ENCODE measurements around the gene SCFD1.

SCFD1 gene

GRCh38 chr14:30779210-30779609 lies 157.1 kb downstream of the SCFD1 start:
- Histone ChIP-seq H3K4me2 (ENCODE audit: low read length) (no peak overlapping the region), H3K4me3 (ENCODE audit: low read length) (no peak overlapping the region), H3K4me1 (ENCODE audit: control insufficient read depth, low read length) (no peaks in the 10 kb centered on the region), H3K27ac (ENCODE audit: low read depth, low read length) (no peak overlapping the region), H3F3A (ENCODE audit: control insufficient read depth, insufficient read depth) (no peaks in the 10 kb centered on the region), H3K79me2 (ENCODE audit: control insufficient read depth, low read length) (no peaks in the 10 kb centered on the region), H3K27me3 (ENCODE audit: control insufficient read depth, low read length) (0 out of 2 replicates have a peak, but pooled peaks cover 2% of the 10 kb centered on the region), H3K9me2 (replicated peaks; ENCODE audit: control insufficient read depth, low read length) (no peaks in the 10 kb centered on the region), H3K9me3 (ENCODE audit: control insufficient read depth, insufficient read depth, low read length) (no peaks in the 10 kb centered on the region), H4K20me1 (ENCODE audit: control insufficient read depth, insufficient read depth, low read depth, low read length) (no peaks in the 10 kb centered on the region), H3K36me3 (ENCODE audit: control insufficient read depth, low read length) (no peaks in the 10 kb centered on the region)
- TF ChIP-seq CTCF (IDR thresholded peaks at IDR 0.05; ENCODE audit: low read depth, low read length, poor library complexity, severe bottlenecking), result no peak
- TF ChIP-seq EZH2phosphoT487 (IDR thresholded peaks at IDR 0.05; ENCODE audit: borderline replicate concordance, low read length), result no peak

Data from DOHH2 (cell line).